WTC11 (cell line): ENCODE measurements around the gene KRTAP3-2. TPM values are rescaled to one million over a fixed set of nuclear protein-coding genes. Genes with fewer than 3 reads are reported as not detected.

Source experiments
- ATAC-seq: fragments of 200-7000 bp; cut with Tn5 transposase; 2 replicates; pipeline ENCODE4 v1.10.0; 2021; ENCODE audit warnings: mild to moderate bottlenecking, moderate library complexity
- CTCF ChIA-PET: fragments of 300-600 bp; sonication (Branson Sonifier 250); formaldehyde crosslinking; loops from one replicate; lab custom pipeline; 2021; ENCODE audit warnings: antibody characterized with exemption; lab: Charles Lee
- POLR2A ChIA-PET: fragments of 350-600 bp; sonication (Branson Sonifier 250); formaldehyde crosslinking; loops from one replicate; lab custom pipeline; 2021; ENCODE audit warnings: antibody characterized with exemption; lab: Charles Lee
- DNase-seq: peaks from one replicate; pipeline ENCODE4 v3.0.0; 2021; ENCODE audit warnings: low spot score
- H3K27ac Mint-ChIP-seq: 2 replicates; pipeline ENCODE4 v1.8.0; 2021; ENCODE audit warnings: mixed read lengths
- H3K27me3 Mint-ChIP-seq: 2 replicates; pipeline ENCODE4 v1.8.0; 2021; ENCODE audit warnings: low read depth, mild to moderate bottlenecking, moderate library complexity, mixed read lengths
- H3K36me3 Mint-ChIP-seq: 2 replicates; pipeline ENCODE4 v1.8.0; 2021; ENCODE audit warnings: mixed read lengths
- H3K4me1 Mint-ChIP-seq: 2 replicates; pipeline ENCODE4 v1.8.0; 2022; ENCODE audit warnings: mixed read lengths
- H3K4me3 Mint-ChIP-seq: 2 replicates; pipeline ENCODE4 v1.8.0; 2021; ENCODE audit warnings: mild to moderate bottlenecking, moderate library complexity, mixed read lengths
- H3K9me3 Mint-ChIP-seq: 2 replicates; pipeline ENCODE4 v1.8.0; 2021; ENCODE audit warnings: mixed read lengths
- ATF3 ChIP-seq: sonication (generic); formaldehyde crosslinking; conservative IDR thresholded peaks from 2 replicates; pipeline ENCODE4 v1.8.1; 2022; ENCODE audit warnings: mild to moderate bottlenecking, missing genetic modification reagents
- CBFB ChIP-seq: sonication (generic); formaldehyde crosslinking; IDR thresholded peaks from 2 replicates; pipeline ENCODE4 v1.8.1; 2022; ENCODE audit warnings: mild to moderate bottlenecking, low read depth, missing genetic modification reagents
- ETV6 ChIP-seq: sonication (generic); formaldehyde crosslinking; IDR thresholded peaks from 2 replicates; pipeline ENCODE4 v1.8.1; 2022; ENCODE audit warnings: mild to moderate bottlenecking, missing genetic modification reagents
- GABPB1 ChIP-seq: sonication (generic); formaldehyde crosslinking; IDR thresholded peaks from 2 replicates; pipeline ENCODE4 v1.8.1; 2023; ENCODE audit warnings: mild to moderate bottlenecking, missing genetic modification reagents
- GTF2I ChIP-seq: fragments of 250-450 bp; sonication (Bioruptor Pico); conservative IDR thresholded peaks from 2 replicates; pipeline ENCODE4 v1.4.0; 2021; ENCODE audit warnings: mild to moderate bottlenecking
- NFE2L1 ChIP-seq: sonication (generic); formaldehyde crosslinking; IDR thresholded peaks from 2 replicates; pipeline ENCODE4 v1.8.1; 2023; ENCODE audit warnings: missing genetic modification reagents
- PREB ChIP-seq: sonication (generic); formaldehyde crosslinking; IDR thresholded peaks from 2 replicates; pipeline ENCODE4 v1.8.1; 2022; ENCODE audit warnings: mild to moderate bottlenecking, missing genetic modification reagents, moderate library complexity, borderline replicate concordance
- SMAD4 ChIP-seq: sonication (generic); formaldehyde crosslinking; IDR thresholded peaks from 2 replicates; pipeline ENCODE4 v1.8.0; 2022; ENCODE audit warnings: mild to moderate bottlenecking, missing genetic modification reagents
- ZNF121 ChIP-seq: sonication (generic); formaldehyde crosslinking; IDR thresholded peaks from 2 replicates; pipeline ENCODE4 v1.8.0; 2023; ENCODE audit warnings: missing genetic modification reagents
- ZNF138 ChIP-seq: sonication (generic); formaldehyde crosslinking; conservative IDR thresholded peaks from 2 replicates; pipeline ENCODE4 v1.8.1; 2022; ENCODE audit warnings: mild to moderate bottlenecking, moderate library complexity, missing genetic modification reagents
- ZNF396 ChIP-seq: fragments of 250-450 bp; sonication (Bioruptor Pico); IDR thresholded peaks from 2 replicates; pipeline ENCODE4 v1.8.0; 2021; ENCODE audit warnings: mild to moderate bottlenecking, moderate library complexity, borderline replicate concordance
- ZNF423 ChIP-seq: fragments of 250-450 bp; sonication (Bioruptor Pico); IDR thresholded peaks from 2 replicates; pipeline ENCODE4 v2.1.2; 2022; ENCODE audit warnings: mild to moderate bottlenecking, moderate library complexity
- total RNA-seq: library from RNA; stranded (reverse); gene quantifications from 3 replicates; pipeline ENCODE4 v1.2.3, GENCODE V29; 2021
- TF ChIP-seq, protein P1 (sequence below): fragments of 250-450 bp; sonication (Bioruptor Pico); conservative IDR thresholded peaks from 2 replicates; pipeline ENCODE4 v1.9.0; 2021; ENCODE audit warnings: mild to moderate bottlenecking
- TF ChIP-seq, protein P2 (sequence below): fragments of 250-450 bp; sonication (Bioruptor Pico); IDR thresholded peaks from 2 replicates; pipeline ENCODE4 v1.9.0; 2021; ENCODE audit warnings: mild to moderate bottlenecking, borderline replicate concordance

Gene KRTAP3-2
- total RNA-seq, 1 experiment from 2014 or later, result not detected

- no peaks in the 10 kb centered on the region for H3K9me3 Mint-ChIP-seq
- TF ChIP-seq NFE2L1, result no peak
- peak; percentile 90 for TF ChIP-seq GABPB1
- H3K27ac Mint-ChIP-seq, result peak overlapping the region; percentile 27; the same call in 1 of the 2 replicates
- no peaks in the 10 kb centered on the region for H3K27me3 Mint-ChIP-seq
- H3K4me3 Mint-ChIP-seq, result no peak overlapping the region
- peaks cover 42% of the 10 kb centered on the region for H3K4me1 Mint-ChIP-seq
- ChIA-PET POLR2A (no interaction called here), CTCF (no interaction called here)
- ATAC-seq (no peak), DNase-seq (no peak)
- H3K36me3 Mint-ChIP-seq, result no peaks in the 10 kb centered on the region
Observed at GRCh38 chr17:40956401-40957254, 43.1 kb downstream of the KRTAP3-2 start.

DNA sequence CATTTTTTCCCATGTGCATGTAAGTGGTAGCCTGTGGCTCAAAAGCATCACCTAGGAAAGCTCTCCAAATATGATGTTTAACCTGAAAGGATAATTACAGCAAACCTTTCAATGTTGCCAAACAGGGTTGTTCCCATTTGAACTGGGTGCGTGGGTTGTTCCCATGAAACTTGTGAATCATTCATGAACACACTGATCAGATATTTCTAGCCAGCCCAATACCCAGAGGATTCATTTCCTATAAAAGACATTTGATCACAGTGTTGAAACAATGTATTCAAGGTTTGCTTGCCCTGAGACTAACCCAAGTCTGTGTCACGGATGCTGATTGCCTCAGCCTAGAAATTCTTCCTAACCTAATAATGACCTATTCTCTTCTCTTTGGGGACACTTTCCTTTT is 45.8 kb downstream of the KRTAP3-2 start:
- Mint-ChIP-seq H3K27ac (no peak overlapping the region), H3K4me3 (no peak overlapping the region), H3K4me1 (peaks cover 32% of the 10 kb centered on the region), H3K9me3 (no peaks in the 10 kb centered on the region), H3K27me3 (no peaks in the 10 kb centered on the region), H3K36me3 (no peaks in the 10 kb centered on the region)
- TF ChIP-seq GABPB1, result no peak
- no peak for TF ChIP-seq ETV6 (CRISPR knock-in tag)
- TF ChIP-seq ZNF396 (CRISPR knock-in tag), result no peak
- TF ChIP-seq, protein P1, sequence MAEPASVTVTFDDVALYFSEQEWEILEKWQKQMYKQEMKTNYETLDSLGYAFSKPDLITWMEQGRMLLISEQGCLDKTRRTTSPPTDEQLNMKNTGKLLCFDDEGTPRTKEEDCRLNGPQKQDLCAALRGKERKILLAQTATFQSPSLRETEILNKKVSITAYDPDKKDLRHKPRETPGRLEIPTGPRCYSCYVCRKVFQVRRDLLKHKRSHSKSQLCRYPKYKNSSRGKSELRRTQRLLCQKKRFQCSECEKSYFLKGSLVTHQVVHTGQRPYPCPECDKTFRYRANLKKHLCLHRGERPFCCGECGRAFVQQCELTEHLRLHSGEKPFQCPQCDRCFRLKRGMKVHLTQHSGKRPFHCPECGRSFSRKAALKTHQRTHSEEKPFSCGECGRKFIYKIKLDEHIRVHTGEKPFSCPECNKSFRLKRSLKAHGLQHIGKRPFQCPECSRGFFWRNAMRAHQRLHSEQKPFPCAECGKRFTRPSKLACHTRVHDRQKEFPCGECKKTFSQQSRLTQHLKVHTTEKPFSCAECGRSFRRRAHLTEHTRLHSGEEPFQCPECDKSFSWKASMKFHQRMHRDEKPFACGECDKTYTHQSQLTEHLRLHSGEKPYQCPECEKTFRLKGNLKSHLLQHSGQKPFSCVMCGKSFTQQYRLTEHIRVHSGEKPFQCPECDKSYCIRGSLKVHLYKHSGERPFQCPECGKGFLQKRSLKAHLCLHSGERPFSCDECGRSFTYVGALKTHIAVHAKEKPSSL, result no peak
- no peak for TF ChIP-seq GTF2I (CRISPR knock-in tag)
- TF ChIP-seq ATF3 (CRISPR knock-in tag), result no peak
- no peak for TF ChIP-seq ZNF121 (CRISPR knock-in tag)
- no peak for TF ChIP-seq ZNF138
- DNase-seq (no peak), ATAC-seq (no peak)
- CTCF ChIA-PET, result interaction anchor here (1.6 kb wide), 1 partner anchor 11 kb away, joined by 4 read pairs; no protein-coding TSS in a partner anchor
- POLR2A ChIA-PET, result no interaction called here

DNA sequence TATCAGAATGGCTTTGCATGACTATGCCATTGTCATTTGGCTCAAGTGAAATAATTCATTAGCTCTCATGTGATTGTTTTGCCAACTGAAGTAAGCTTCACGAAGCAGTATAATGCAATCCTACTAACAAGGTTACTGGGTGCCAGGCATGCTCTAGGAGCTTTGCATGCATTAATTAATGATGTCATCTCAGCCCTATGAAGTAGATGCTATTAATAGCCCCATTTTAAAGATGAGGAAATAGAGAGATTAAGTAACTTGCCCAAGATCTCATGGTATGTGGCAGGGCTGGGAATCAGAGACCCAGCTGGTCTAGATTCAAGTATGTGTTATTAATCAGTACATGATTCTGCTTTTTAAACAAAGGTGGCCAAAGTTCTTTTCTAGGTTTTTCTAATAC is 47.0 kb downstream of the KRTAP3-2 start:
- TF ChIP-seq SMAD4 (CRISPR knock-in tag), result no peak
- no peak for TF ChIP-seq ZNF121 (CRISPR knock-in tag)
- Mint-ChIP-seq H3K36me3 (no peaks in the 10 kb centered on the region), H3K4me1 (peaks cover 20% of the 10 kb centered on the region), H3K27me3 (no peaks in the 10 kb centered on the region), H3K27ac (no peak overlapping the region), H3K4me3 (no peak overlapping the region), H3K9me3 (no peaks in the 10 kb centered on the region)
- ChIA-PET POLR2A (no interaction called here), CTCF (interaction anchor here (0.7 to 1.2 kb wide), 2 partner anchors 11 to 370 kb away, joined by 3 read pairs; no protein-coding TSS in a partner anchor)
- DNase-seq (no peak), ATAC-seq (no peak)

DNA sequence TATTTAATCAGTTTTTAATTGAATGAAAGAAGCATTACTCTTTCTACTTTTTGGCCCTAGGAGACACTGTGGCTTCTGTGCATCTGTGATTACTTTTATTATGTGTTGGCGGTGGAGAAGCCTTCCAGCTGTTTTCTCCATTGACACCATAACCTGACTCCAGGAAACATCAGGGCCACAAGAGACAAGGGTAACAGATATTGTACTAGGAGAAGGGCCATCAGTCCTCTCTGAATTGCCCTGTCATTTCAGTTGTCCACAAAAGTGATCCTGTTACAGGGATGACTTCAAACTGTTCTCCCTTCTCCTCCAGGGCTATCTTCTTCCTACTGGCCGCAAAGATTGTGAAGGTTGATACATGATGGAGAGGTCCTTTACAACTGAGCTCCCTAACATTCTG is 47.6 kb downstream of the KRTAP3-2 start:
- Mint-ChIP-seq H3K27ac (no peak overlapping the region), H3K27me3 (no peaks in the 10 kb centered on the region), H3K9me3 (no peaks in the 10 kb centered on the region), H3K36me3 (no peaks in the 10 kb centered on the region), H3K4me3 (no peak overlapping the region), H3K4me1 (peaks cover 15% of the 10 kb centered on the region)
- DNase-seq, result no peak
- ChIA-PET CTCF (interaction anchor here (0.7 to 1.2 kb wide), 2 partner anchors 11 to 370 kb away, joined by 3 read pairs; no protein-coding TSS in a partner anchor), POLR2A (no interaction called here)
- ATAC-seq, result no peak
- TF ChIP-seq ZNF423 (CRISPR knock-in tag) (no peak), CBFB (no peak), GTF2I (CRISPR knock-in tag) (no peak), PREB (no peak)
- TF ChIP-seq, protein P2, sequence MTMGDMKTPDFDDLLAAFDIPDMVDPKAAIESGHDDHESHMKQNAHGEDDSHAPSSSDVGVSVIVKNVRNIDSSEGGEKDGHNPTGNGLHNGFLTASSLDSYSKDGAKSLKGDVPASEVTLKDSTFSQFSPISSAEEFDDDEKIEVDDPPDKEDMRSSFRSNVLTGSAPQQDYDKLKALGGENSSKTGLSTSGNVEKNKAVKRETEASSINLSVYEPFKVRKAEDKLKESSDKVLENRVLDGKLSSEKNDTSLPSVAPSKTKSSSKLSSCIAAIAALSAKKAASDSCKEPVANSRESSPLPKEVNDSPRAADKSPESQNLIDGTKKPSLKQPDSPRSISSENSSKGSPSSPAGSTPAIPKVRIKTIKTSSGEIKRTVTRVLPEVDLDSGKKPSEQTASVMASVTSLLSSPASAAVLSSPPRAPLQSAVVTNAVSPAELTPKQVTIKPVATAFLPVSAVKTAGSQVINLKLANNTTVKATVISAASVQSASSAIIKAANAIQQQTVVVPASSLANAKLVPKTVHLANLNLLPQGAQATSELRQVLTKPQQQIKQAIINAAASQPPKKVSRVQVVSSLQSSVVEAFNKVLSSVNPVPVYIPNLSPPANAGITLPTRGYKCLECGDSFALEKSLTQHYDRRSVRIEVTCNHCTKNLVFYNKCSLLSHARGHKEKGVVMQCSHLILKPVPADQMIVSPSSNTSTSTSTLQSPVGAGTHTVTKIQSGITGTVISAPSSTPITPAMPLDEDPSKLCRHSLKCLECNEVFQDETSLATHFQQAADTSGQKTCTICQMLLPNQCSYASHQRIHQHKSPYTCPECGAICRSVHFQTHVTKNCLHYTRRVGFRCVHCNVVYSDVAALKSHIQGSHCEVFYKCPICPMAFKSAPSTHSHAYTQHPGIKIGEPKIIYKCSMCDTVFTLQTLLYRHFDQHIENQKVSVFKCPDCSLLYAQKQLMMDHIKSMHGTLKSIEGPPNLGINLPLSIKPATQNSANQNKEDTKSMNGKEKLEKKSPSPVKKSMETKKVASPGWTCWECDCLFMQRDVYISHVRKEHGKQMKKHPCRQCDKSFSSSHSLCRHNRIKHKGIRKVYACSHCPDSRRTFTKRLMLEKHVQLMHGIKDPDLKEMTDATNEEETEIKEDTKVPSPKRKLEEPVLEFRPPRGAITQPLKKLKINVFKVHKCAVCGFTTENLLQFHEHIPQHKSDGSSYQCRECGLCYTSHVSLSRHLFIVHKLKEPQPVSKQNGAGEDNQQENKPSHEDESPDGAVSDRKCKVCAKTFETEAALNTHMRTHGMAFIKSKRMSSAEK, result no peak
- TF ChIP-seq, all 79 proteins: peak for 0
